HG02852 (cell line): ENCODE measurements around the gene KCNK4.

Experiments used
- ATAC-seq: cut with Tn5 transposase; IDR thresholded peaks from one replicate; pipeline ENCODE4 v1.9.1; 2021; ENCODE audit warnings: mild to moderate bottlenecking, moderate library complexity; ENCODE audit not compliant: unreplicated experiment

The KCNK4 gene

GRCh38 chr11:64289002-64289564 lies 2.0 kb upstream of the KCNK4 start:
- ATAC-seq: no peak

DNA sequence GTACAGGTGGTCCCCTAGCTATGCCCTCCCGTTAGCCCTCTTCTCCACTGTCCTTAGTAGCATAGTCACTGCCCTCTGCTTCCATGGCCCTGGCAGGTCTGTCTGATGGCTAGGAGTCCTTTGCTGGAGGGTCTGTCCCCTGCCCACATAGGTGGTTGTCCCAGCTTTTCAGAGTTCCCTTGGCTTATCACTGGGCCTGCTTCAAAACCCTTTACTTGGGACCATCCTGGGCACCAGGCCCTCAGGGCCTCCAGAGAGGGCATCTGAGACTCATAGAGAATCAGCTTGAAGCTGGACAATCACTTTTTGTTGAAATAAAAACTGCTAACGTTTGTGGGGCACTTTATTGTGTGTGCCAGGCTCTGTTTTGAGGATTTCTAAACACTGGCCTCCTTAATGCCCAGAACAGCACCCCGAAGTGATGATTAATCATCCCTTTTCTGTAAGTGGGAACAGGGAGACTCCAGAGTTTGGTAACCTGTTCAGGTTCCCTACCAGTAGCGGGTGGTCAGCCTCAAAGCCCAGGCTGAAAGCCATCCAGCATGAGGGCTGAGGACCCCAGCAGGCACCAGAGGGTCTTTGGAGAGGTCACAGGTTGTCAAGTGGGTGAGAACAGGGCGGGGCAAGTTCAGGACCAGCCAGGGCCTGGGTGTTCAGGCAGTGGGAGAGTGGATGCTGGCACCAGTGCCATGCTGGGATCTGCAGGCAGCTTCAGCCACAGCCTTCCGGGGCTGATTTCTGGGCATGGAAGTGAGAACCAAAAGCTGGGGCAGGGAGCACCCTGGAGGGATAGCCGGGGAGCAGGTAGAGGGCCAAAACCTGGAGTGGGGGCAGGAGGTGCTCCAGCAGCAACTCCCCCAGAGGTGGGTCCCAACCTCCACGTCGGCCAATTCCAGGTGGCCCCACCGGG lies 495 bp upstream of the KCNK4 start:
- no peak for ATAC-seq

GRCh38 chr11:64291752-64292459 lies 804 bp downstream of the KCNK4 start:
- ATAC-seq: no peak

- ATAC-seq: no peak
Observed at GRCh38 chr11:64292460-64293254, 1.6 kb downstream of the KCNK4 start.

GRCh38 chr11:64294774-64295173 lies 3.7 kb downstream of the KCNK4 start:
- no peak for ATAC-seq

- ATAC-seq: no peak
Observed at GRCh38 chr11:64295760-64296159, 4.7 kb downstream of the KCNK4 start.

GRCh38 chr11:64296236-64296635 lies 5.1 kb downstream of the KCNK4 start:
- ATAC-seq: no peak

DNA sequence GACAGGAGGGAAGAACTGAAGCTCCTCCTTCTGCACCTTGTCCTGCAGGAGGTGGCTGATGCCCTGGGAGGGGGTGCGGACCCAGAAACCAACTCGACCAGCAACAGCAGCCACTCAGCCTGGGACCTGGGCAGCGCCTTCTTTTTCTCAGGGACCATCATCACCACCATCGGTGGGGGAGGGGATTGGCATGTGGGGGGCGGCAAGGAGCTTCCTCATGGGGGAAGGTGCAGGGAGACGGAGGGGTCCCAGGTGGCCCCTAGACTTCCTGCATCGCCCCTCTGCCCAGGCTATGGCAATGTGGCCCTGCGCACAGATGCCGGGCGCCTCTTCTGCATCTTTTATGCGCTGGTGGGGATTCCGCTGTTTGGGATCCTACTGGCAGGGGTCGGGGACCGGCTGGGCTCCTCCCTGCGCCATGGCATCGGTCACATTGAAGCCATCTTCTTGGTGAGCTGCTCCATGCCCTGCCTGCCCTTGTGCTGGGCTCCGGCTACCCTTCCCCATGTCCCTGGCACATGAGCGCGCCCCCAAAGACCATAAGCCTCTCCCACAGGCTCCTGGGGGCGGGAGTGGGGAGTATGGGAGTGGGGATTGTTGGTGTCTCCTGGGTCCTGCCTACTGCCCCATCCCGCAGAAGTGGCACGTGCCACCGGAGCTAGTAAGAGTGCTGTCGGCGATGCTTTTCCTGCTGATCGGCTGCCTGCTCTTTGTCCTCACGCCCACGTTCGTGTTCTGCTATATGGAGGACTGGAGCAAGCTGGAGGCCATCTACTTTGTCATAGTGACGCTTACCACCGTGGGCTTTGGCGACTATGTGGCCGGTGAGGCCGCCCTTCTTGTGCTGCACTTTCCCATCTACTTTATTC lies 6.0 kb downstream of the KCNK4 start:
- no peak for ATAC-seq

- ATAC-seq: no peak
Observed at GRCh38 chr11:64297699-64298358, 6.7 kb downstream of the KCNK4 start.

DNA sequence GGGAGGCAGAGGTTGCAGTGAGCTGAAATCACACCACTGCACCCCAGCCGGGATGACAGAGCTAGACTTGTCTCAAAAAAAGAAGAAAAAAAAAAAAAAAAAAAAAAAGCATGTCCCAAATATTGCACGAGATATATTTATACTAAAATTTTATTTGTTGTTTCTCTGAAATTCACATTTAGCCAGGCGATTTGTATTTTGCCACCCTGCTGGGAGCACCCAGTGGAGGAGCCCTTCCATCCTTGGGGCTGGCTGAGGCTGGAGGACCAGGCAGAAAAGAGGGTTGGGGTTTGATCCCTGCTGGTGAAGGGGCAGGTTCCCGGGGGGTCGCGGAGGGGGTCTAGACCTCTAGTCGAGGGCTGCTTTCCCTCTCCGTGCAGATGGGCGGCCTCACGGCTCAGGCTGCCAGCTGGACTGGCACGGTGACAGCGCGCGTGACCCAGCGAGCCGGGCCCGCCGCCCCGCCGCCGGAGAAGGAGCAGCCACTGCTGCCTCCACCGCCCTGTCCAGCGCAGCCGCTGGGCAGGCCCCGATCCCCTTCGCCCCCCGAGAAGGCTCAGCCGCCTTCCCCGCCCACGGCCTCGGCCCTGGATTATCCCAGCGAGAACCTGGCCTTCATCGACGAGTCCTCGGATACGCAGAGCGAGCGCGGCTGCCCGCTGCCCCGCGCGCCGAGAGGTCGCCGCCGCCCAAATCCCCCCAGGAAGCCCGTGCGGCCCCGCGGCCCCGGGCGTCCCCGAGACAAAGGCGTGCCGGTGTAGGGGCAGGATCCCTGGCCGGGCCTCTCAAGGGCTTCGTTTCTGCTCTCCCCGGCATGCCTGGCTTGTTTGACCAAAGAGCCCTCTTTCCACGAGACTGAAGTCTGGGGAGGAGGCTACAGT lies 8.1 kb downstream of the KCNK4 start:
- no peak for ATAC-seq

DNA sequence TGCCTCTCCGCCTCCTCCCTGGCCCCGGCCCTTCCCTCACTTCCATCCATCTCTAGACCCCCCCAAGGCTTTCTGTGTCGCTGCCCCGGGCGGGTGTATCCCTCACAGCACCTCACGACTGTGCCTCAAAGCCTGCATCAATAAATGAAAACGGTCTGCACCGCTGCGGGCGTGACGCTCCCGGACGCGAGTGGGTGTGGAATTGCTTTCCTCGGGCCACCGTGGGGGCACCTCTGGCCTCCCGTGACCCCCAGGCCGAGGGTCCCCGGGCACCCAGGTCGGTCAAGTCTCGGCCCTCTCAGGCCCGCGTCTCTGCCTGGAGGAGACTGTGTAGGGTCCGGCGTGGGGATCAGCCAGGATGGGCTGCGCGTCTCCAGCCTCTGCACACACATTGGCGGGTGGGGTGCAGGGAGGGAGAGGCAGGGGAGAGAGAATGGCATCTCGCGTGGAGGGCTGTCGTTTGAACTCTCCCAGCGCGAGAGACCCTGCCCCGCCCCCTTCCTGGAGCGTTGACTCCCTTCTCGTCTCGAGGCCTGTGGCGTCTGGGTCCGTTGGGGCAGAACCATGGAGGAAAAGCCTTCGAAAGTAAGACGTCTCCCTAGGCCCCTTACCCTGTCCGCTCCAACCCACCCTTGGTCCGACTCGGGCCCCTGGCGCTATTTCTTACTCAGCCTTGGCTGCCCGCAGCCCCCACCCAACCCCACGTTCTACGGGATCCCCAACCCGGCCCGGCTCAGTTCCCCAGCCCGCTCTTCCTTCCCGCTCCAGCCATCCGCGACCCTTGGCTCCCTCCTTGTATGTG lies 8.9 kb downstream of the KCNK4 start, which contains the start of gene CATSPERZ:
TSS of gene CATSPERZ (plus strand) at position 512 of the 802 bp plus-strand sequence. CDS start at position 565, 53 bp downstream.
- no peak for ATAC-seq

DNA sequence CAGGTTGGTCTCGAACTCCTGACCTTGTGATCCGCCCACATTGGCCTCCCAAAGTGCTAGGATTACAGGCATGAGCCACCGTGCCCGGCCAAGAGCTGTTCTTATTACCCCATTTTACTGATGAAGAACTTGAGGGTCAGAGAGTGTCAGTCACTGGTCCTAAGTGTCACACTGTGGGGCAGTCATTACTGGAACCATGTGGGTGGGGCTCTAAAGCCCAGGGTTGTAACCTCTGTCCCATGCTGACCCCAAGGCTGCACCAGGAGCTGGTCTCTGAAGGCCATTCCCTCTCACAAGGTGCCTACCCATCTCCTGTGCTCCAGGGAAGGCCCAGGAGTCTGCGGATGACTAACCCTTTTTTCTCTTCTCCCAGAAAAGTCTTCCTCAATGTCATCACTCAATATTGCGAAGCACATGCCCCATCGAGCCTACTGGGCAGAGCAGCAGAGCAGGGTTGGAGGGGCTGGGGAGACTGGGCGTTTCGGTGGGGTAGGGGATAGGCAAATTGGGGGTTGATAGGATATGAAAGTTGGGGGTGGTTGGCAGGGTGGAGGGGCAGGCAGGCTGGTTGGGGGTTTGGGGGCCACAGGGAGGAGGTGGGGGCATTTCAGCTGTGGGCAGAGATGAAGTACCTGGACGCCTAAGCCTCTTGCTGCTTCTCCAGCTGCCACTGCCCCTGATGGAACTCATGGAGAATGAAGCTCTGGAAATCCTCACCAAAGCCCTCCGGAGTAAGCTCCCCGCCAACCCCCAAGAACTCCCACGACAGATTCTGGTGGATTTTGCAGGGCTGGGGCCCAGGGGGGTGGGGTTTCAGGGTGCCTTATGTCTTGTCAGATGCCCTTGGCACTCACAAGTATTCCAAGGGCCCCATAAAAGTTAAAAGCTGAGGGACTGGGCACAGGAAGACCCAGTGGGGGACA lies 12.3 kb downstream of the KCNK4 start:
- ATAC-seq: no peak

- no peak for ATAC-seq
Observed at GRCh38 chr11:64304032-64304315, 12.9 kb downstream of the KCNK4 start.

DNA sequence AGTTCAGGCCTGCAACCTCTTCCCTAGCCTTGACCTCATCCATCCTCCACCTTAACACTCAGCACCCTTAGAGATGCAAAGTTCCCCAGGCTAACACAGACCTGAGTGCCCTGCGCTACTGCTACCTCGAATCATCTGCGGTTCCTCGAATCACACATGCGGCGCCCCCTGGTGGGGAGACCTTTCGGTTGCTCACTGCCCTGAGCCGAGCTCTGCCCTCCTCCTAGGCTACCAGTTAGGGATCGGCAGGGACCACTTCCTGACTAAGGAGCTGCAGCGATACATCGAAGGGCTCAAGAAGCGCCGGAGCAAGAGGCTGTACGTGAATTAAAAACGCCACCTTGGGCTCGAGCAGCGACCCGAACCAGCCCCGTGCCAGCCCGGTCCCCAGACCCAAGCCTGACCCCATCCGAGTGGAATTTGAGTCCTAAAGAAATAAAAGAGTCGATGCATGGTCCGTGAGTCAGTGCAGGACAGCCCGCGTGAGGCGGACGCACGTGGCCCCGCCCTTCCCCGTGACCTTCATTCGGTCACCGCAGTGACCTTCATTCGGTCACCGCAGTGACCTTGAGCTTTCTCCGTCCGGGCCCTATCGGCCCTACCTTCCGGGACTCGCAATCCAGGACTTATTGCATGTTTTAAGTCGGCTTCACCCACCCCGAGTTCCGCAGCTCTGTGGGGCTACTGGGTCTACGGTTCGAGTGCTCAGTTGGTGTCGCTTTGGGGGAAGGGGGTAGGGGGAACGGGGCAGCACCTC lies 13.4 kb downstream of the KCNK4 start:
- peak; percentile 35 for ATAC-seq

DNA sequence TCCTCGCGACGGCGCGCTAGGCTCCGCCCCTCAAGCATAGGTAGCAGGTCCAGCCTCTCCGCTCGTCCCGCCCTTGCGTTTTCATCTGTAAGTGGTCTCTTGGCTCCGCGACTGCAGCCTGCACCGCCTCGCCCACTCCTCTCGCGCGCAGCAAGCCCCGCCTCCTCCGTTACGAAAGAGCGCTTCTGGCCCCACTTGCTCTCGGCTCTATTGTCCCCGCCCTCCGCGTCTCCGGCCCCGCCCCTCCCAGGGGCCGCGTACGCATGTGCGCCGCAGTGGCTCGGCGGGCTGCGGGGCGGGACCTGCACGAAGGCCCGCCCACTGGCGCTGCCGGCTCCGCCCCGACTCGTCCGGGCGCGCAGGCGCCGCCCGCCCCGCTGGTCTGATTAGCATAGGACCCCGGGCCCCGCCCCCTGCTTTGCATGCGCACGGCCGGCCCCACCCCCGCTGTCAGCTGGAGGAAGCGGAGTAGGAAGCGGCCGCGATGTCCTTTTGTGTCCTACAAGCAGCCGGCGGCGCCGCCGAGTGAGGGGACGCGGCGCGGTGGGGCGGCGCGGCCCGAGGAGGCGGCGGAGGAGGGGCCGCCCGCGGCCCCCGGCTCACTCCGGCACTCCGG lies 14.1 kb downstream of the KCNK4 start, which contains the start of gene ESRRA:
TSS of gene ESRRA (plus strand) at position 450 of the 616 bp plus-strand sequence. CDS start 1,656 bp downstream, outside the sequence.
- ATAC-seq: peak; percentile 54
